EH (cell line): Measurements from ENCODE around the gene ZDHHC9.

Experiments
- DNase-seq: peaks from one replicate; pipeline ENCODE4 v3.0.0-alpha.2; 2015; ENCODE audit warnings: low read depth

Gene ZDHHC9

GRCh38 chrX:129762448-129762847 lies 81.2 kb downstream of the ZDHHC9 start:
- DNase-seq: no peak

- DNase-seq: no peak
These were observed 82.1 kb downstream of the ZDHHC9 start for GRCh38 chrX:129761596-129761995.

GRCh38 chrX:129760981-129761380 lies 82.7 kb downstream of the ZDHHC9 start:
- DNase-seq: no peak

- DNase-seq: no peak
These were observed 83.5 kb downstream of the ZDHHC9 start for GRCh38 chrX:129760155-129760554.

- DNase-seq: peak; percentile 71
These were observed 84.1 kb downstream of the ZDHHC9 start for GRCh38 chrX:129759576-129760061.

GRCh38 chrX:129755779-129756650 lies 87.7 kb downstream of the ZDHHC9 start:
- DNase-seq: no peak

- no peak for DNase-seq
These were observed 89.3 kb downstream of the ZDHHC9 start for GRCh38 chrX:129754056-129755024.
